ENCODE results near the gene LILRA6. TPM values are rescaled to one million over a fixed set of nuclear protein-coding genes. Genes with fewer than 3 reads are reported as not detected.

LILRA6 gene
- total and polyA plus RNA-seq, 2 of the 13 experiments (the other 11 are each of a cell fraction or from before 2014, with no cell fraction given), result not detected

DNA sequence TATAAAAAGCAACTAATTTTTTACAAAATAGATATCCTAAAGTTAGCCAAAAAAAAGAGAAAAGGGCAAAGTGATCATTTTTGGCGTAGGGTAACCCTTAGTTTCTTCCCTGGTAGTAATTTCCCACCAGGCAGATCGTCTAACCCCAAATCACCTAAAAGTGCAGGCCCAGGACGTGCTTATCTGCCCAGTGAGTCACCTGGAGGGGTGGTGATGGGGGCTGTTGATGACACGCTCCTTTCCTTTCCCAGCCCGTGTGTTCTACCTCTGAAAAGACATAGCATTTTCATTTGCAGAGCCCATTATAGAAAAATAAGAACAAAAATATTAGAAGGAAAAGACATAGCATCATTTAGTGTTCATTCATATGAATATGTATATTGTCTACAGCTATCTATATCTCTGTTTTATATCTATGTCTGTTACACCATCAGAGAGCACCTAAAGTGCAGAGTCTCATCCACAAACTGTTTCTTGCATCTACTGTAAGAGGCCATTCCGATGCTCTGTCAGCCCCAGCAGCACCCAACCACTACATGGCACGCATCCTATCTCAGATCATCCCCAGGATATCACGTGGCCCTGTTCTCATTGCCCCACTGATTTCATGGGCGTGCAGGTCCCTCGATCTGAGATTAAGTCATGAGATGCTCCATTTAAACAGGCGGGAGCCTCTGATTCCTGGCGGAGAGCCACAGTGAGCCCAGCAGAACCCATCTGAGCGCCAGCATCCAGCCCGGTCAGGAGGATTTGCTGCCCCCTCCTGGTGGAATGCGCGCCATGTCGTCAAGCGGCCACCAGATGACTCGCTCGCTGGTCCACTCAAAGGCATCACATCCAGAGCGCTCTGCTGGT is 11.3 kb downstream of the LILRA6 start (continued):
- TF ChIP-seq, protein P1, sequence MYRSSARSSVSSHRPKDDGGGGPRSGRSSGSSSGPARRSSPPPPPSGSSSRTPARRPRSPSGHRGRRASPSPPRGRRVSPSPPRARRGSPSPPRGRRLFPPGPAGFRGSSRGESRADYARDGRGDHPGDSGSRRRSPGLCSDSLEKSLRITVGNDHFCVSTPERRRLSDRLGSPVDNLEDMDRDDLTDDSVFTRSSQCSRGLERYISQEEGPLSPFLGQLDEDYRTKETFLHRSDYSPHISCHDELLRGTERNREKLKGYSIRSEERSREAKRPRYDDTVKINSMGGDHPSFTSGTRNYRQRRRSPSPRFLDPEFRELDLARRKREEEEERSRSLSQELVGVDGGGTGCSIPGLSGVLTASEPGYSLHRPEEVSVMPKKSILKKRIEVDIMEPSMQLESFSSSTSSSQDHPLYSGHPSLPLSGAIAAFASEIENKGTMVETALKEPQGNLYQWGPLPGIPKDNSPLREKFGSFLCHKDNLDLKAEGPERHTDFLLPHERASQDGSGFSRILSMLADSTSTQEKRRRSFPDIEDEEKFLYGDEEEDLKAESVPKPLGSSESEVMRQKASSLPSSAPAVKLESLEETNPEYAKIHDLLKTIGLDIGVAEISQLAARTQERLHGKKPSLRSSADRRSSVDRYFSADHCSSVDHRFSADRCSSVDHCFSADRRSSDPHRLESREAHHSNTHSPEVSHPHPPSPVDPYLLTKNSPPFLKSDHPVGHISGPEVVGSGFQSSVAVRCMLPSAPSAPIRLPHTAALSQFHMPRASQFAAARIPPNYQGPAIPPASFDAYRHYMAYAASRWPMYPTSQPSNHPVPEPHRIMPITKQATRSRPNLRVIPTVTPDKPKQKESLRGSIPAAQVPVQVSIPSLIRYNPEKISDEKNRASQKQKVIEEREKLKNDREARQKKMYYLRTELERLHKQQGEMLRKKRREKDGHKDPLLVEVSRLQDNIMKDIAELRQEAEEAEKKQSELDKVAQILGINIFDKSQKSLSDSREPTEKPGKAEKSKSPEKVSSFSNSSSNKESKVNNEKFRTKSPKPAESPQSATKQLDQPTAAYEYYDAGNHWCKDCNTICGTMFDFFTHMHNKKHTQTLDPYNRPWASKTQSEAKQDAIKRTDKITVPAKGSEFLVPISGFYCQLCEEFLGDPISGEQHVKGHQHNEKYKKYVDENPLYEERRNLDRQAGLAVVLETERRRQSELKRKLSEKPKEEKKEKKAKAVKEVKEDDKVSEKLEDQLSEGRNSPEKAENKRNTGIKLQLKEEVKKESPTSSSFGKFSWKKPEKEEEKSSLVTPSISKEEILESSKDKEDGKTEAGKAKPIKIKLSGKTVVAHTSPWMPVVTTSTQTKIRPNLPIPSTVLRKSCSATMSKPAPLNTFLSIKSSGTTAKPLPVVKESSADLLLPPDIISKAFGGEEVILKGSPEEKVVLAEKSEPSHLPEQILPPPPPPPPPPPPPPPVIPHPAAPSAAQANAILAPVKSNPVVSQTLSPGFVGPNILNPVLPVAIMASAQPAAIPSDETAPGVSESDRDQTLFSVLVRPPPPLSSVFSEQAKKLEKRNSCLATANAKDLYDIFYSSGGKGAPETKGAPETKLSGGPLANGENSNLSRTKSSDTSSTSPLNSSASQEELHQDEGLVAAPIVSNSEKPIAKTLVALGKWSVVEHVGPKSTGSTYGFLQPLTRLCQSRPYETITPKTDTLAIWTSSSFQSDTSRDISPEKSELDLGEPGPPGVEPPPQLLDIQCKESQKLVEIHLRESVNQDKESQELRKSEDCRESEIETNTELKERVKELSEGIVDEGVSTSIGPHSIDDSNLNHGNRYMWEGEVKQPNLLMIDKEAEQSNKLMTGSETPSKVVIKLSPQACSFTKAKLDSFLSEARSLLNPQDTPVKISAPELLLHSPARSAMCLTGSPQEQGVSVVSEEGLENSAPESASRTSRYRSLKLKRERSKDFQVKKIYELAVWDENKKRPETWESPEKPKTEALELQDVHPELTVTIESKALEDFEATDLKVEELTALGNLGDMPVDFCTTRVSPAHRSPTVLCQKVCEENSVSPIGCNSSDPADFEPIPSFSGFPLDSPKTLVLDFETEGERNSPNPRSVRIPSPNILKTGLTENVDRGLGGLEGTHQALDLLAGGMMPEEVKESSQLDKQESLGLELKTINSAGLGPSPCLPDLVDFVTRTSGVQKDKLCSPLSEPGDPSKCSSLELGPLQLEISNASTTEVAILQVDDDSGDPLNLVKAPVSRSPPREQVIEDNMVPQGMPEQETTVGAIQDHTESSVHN (CRISPR knock-in tag; IDR thresholded peaks at IDR 0.05), result no peak; the same call in 1 of the 2 replicates
- no peak for TF ChIP-seq ZBTB7A (CRISPR knock-in tag; IDR thresholded peaks at IDR 0.05)
- no peak for TF ChIP-seq FOXK2 (IDR thresholded peaks at IDR 0.05)
- no peak for TF ChIP-seq SRSF1 (optimal IDR thresholded peaks at IDR 0.05; ENCODE audit: low read depth, low read length)
- no peak for TF ChIP-seq IKZF4 (CRISPR knock-in tag; IDR thresholded peaks at IDR 0.05; ENCODE audit: borderline replicate concordance, low read depth, not compliant biosample characterization)
- peak; percentile 96 for TF ChIP-seq ZNF205 (CRISPR knock-in tag; IDR thresholded peaks at IDR 0.05)

Measured in HepG2 (cell line).